GM23248 (cell line): ENCODE data around the gene SH3RF2.

ENCODE experiments used
- EZH2 ChIP-seq: fragments of 200-600 bp; sonication (generic); IDR thresholded peaks from 2 replicates; pipeline ENCODE4 v1.6.1; 2018; ENCODE audit warnings: antibody characterized with exemption, mild to moderate bottlenecking; ENCODE audit not compliant: insufficient read depth, poor library complexity, severe bottlenecking
- EZH2phosphoT487 ChIP-seq: fragments of 200-600 bp; sonication (generic); IDR thresholded peaks from 2 replicates; pipeline ENCODE4 v1.6.1; 2018; ENCODE audit warnings: antibody characterized with exemption, moderate library complexity, mild to moderate bottlenecking, low read depth; ENCODE audit not compliant: insufficient read depth

GRCh38 chr5:145921211-145921610 is 15.2 kb upstream of the SH3RF2 start:
- TF ChIP-seq EZH2 = no peak
- TF ChIP-seq EZH2phosphoT487 = no peak
